NCI-H2196 (cell line): ENCODE results near the gene ACP6.
A peak's percentile ranks its signal among the peaks of the same experiment; 100 is the strongest.

Experiments
- DNase-seq: peaks from one replicate; lab custom pipeline; 2025; ENCODE audit not compliant: unreplicated experiment; lab: John Stamatoyannopoulos, UW

Gene ACP6

GRCh38 chr1:147651466-147651865 is 18.9 kb downstream of the ACP6 start:
- no peak for DNase-seq

- no peak for DNase-seq
These were observed 21.4 kb downstream of the ACP6 start for GRCh38 chr1:147648933-147649332.

GRCh38 chr1:147647796-147648633 is 22.3 kb downstream of the ACP6 start:
- DNase-seq, result no peak

GRCh38 chr1:147643974-147644373 is 26.4 kb downstream of the ACP6 start:
- DNase-seq, result no peak

- DNase-seq, result peak; percentile 58
These were observed 28.4 kb downstream of the ACP6 start for GRCh38 chr1:147641695-147642592.

- DNase-seq, result no peak
These were observed 29.0 kb downstream of the ACP6 start for GRCh38 chr1:147641291-147641690.

- DNase-seq, result peak; percentile 68
These were observed 29.7 kb downstream of the ACP6 start for GRCh38 chr1:147640553-147641165.

- no peak for DNase-seq
These were observed 34.0 kb downstream of the ACP6 start for GRCh38 chr1:147636314-147636713.

- no peak for DNase-seq
These were observed 35.0 kb downstream of the ACP6 start for GRCh38 chr1:147635342-147635741.

- DNase-seq, result no peak
These were observed 35.7 kb downstream of the ACP6 start for GRCh38 chr1:147634645-147635044.

GRCh38 chr1:147633759-147634158 is 36.6 kb downstream of the ACP6 start:
- DNase-seq, result no peak

GRCh38 chr1:147631839-147632238 is 38.5 kb downstream of the ACP6 start:
- DNase-seq, result no peak

- no peak for DNase-seq
These were observed 39.9 kb downstream of the ACP6 start for GRCh38 chr1:147630447-147630846.

- DNase-seq, result no peak
These were observed 40.3 kb downstream of the ACP6 start for GRCh38 chr1:147630022-147630421.

- DNase-seq, result no peak
These were observed 41.9 kb downstream of the ACP6 start for GRCh38 chr1:147628441-147628840.

- DNase-seq, result peak; percentile 37
These were observed 42.8 kb downstream of the ACP6 start for GRCh38 chr1:147627435-147628110.

- DNase-seq, result no peak
These were observed 43.6 kb downstream of the ACP6 start for GRCh38 chr1:147626739-147627138.

GRCh38 chr1:147626291-147626690 is 44.0 kb downstream of the ACP6 start:
- no peak for DNase-seq

GRCh38 chr1:147625362-147625995 is 44.8 kb downstream of the ACP6 start:
- no peak for DNase-seq

GRCh38 chr1:147624529-147624928 is 45.8 kb downstream of the ACP6 start:
- no peak for DNase-seq

GRCh38 chr1:147624011-147624410 is 46.3 kb downstream of the ACP6 start:
- DNase-seq, result no peak
